ENCODE measurements around the gene ROCK1.

DNA sequence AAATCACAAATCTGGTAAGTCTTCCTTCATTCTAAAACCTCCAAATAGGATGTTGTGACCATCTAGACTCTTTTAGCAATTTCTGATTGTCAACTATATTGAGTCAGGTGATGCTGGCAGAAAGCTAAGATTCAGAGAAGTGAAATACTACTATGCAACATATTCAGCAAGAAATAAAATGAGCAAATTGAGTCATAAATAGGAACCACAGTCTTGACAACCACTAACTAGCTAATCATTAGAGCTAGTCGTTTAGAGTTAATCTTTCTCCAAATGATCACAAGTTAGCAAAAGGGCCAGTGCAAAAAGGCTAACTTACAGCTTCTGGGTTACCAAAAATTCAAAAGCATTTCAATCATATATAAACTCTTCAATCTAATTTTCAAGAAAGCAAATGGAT, 54.5 kb downstream of the ROCK1 start:
- TF ChIP-seq, protein P1, sequence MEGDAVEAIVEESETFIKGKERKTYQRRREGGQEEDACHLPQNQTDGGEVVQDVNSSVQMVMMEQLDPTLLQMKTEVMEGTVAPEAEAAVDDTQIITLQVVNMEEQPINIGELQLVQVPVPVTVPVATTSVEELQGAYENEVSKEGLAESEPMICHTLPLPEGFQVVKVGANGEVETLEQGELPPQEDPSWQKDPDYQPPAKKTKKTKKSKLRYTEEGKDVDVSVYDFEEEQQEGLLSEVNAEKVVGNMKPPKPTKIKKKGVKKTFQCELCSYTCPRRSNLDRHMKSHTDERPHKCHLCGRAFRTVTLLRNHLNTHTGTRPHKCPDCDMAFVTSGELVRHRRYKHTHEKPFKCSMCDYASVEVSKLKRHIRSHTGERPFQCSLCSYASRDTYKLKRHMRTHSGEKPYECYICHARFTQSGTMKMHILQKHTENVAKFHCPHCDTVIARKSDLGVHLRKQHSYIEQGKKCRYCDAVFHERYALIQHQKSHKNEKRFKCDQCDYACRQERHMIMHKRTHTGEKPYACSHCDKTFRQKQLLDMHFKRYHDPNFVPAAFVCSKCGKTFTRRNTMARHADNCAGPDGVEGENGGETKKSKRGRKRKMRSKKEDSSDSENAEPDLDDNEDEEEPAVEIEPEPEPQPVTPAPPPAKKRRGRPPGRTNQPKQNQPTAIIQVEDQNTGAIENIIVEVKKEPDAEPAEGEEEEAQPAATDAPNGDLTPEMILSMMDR (IDR thresholded peaks at IDR 0.05): no peak
- TF ChIP-seq POLR2A (IDR thresholded peaks at IDR 0.05): no peak

Measured in body of pancreas (tissue), 4 donors.